Heart right ventricle (tissue), 16 donors: ENCODE results near the gene FLNB. TPM values are rescaled to one million over a fixed set of nuclear protein-coding genes. Genes with fewer than 3 reads are reported as not detected.

ENCODE experiments used
- ATAC-seq, 8 donors: fragments of 200-7000 bp; cut with Tn5 transposase; one replicate each; pipeline ENCODE4 v1.9.1; 2020; ENCODE audit warnings: mild to moderate bottlenecking in 8 of 8, moderate library complexity in 8 of 8, moderate number of reproducible peaks in 1 of 8
- DNase-seq, 2 donors: peaks; one replicate each; pipeline ENCODE4 v3.0.0-alpha.2; 2020
- H3K27ac ChIP-seq, 10 donors: fragments of 200-600 bp; sonication (generic) in 2 of 10; one replicate each; pipeline versions ENCODE4 v1.5.0 to v1.8.0; 2020 to 2022; ENCODE audit warnings: mild to moderate bottlenecking in 3 of 10
- H3K27me3 ChIP-seq, 7 donors: fragments of 200-600 bp; one replicate each; pipeline ENCODE4 v1.8.0; 2021 to 2022; ENCODE audit warnings: mild to moderate bottlenecking in 2 of 7
- H3K36me3 ChIP-seq, 9 donors: fragments of 200-600 bp; sonication (generic) in 1 of 9; one replicate each; pipeline versions ENCODE4 v1.5.0 to v1.8.0; 2020 to 2022; ENCODE audit warnings: mild to moderate bottlenecking in 2 of 9
- H3K4me1 ChIP-seq, 9 donors: fragments of 200-600 bp; sonication (generic) in 1 of 9; one replicate each; pipeline versions ENCODE4 v1.5.0 to v1.8.0; 2020 to 2022; ENCODE audit warnings: mild to moderate bottlenecking in 4 of 9
- H3K4me3 ChIP-seq, 10 donors: fragments of 200-600 bp; sonication (generic) in 2 of 10; one replicate each; pipeline versions ENCODE4 v1.5.0 to v1.8.0; 2020 to 2022; ENCODE audit warnings: mild to moderate bottlenecking in 7 of 10, moderate library complexity in 2 of 10
- H3K9me3 ChIP-seq, 11 donors: fragments of 200-600 bp in 10 of 11; sonication (generic) in 2 of 11; one replicate each; pipeline versions ENCODE4 v1.5.0 to v1.8.0; 2013 to 2022; ENCODE audit warnings: mild to moderate bottlenecking in 2 of 11, control low read depth in 1 of 11, moderate library complexity in 1 of 11
- WGBS, 2 donors: extraction: QIAGEN DNeasy Blood & Tissue Kit; methylation state at CpG; one replicate each; pipeline ENCODE4 v1.1.7; 2013; ENCODE audit warnings: inconsistent platforms in 1 of 2; 5-methylcytosine and 5-hydroxymethylcytosine counted together
- intact Hi-C, 10 donors: fragments of 100-400 bp; cut with DNase I; formaldehyde crosslinking; loops; one replicate each; pipeline versions ENCODE4 v1.11.1 to v1.14.2; 2022
- long read RNA-seq, 3 donors: library from polyadenylated mRNA; unstranded; transcript quantifications; one replicate each; pipeline ENCODE4 v2.0.0, GENCODE V29; 2020 to 2021
- polyA plus RNA-seq, 2 donors: library from polyadenylated mRNA; stranded (reverse); fragments of 200-250 nt; gene quantifications; one replicate each; pipeline ENCODE4 v1.2.3, GENCODE V29; 2013
- total RNA-seq, 10 donors: library from RNA; stranded (reverse); fragmentation: NEBNext Ultra II Directional in 3 of 10; extraction: Animal tissue kit (Norgen Biotek cat#: 25700) in 3 of 10; gene quantifications; one replicate each; pipeline versions ENCODE4 v1.2.1 to v1.2.4, GENCODE V29; 2021 to 2023
- TF ChIP-seq, protein P1 (sequence below), 9 donors: fragments of 200-600 bp; sonication (generic) in 2 of 9; IDR thresholded peaks; one replicate each; pipeline versions ENCODE4 v1.5.0 to v1.8.0; 2021 to 2022; ENCODE audit warnings: antibody characterized with exemption in 9 of 9, mild to moderate bottlenecking in 5 of 9, moderate library complexity in 1 of 9
- donor health status: Arrhythmogenic right ventricular cardiomyopathy.
- donor health status: ischemic (EF 13 %, LVEDD 7.1; RV severe dilation, severe dysfunction).
- donor health status: healthy with polysubstance abuse.
- donor health status: DM: no; HTN: yes; CAD: no.
- donor health status: DM: no; HTN: no; CAD: no.
- donor health status: ischemic (EF 25% LVEDD 6.9; RV normal size, moderate dysfunction).
- donor health status: ischemic (EF 25% LVEDD 5.7; RV mildly dilated, moderate dysfunction).
- donor health status: healthy.
- donor health status: DM: yes; HTN: yes; CAD: no.
- donor health status: Ischemic cardiomyopathy.
- donor health status: ischemic (EF 35%, LVEDD 5.7; RV mildly dilated, moderate dysfunction).
- donor health status: nonischemic (EF 11% LVEDD 7.7; RV severe dilation, severe dysfunction).
- donor health status: DM: yes; HTN: yes; CAD: no.
- donor health status: PGD.
- donor health status: ischemic (EF 29% LVEDD 5.4; RV normal size, mild dysfunction).
- donor health status: nonischemic (EF 23%, LVEDD 6.1; RV moderate dilation, normal function).

FLNB gene
- total RNA-seq: 10 to 100 TPM; 27.4 to 61.8 (median 38.6) TPM
- 10 to 100 TPM; 35.0 to 65.3 TPM for polyA plus RNA-seq
- long read RNA-seq, donor 1, transcript FLNB-211 (4 exons, 932 nt): major isoform, 8 of 34 reads
- long read RNA-seq, donor 1, partial matches to known transcripts: 7 of 34 reads
- long read RNA-seq, donor 1, other reads (novel, unspliced or antisense): 19 of 34 reads
- long read RNA-seq, donor 2, transcript FLNB-211 (4 exons, 932 nt): major isoform, 5 of 29 reads
- long read RNA-seq, donor 2, partial matches to known transcripts: 13 of 29 reads
- long read RNA-seq, donor 2, other reads (novel, unspliced or antisense): 11 of 29 reads
- long read RNA-seq, donor 3, partial matches to known transcripts: 71 of 90 reads
- long read RNA-seq, donor 3, other reads (novel, unspliced or antisense): 15 of 90 reads

DNA sequence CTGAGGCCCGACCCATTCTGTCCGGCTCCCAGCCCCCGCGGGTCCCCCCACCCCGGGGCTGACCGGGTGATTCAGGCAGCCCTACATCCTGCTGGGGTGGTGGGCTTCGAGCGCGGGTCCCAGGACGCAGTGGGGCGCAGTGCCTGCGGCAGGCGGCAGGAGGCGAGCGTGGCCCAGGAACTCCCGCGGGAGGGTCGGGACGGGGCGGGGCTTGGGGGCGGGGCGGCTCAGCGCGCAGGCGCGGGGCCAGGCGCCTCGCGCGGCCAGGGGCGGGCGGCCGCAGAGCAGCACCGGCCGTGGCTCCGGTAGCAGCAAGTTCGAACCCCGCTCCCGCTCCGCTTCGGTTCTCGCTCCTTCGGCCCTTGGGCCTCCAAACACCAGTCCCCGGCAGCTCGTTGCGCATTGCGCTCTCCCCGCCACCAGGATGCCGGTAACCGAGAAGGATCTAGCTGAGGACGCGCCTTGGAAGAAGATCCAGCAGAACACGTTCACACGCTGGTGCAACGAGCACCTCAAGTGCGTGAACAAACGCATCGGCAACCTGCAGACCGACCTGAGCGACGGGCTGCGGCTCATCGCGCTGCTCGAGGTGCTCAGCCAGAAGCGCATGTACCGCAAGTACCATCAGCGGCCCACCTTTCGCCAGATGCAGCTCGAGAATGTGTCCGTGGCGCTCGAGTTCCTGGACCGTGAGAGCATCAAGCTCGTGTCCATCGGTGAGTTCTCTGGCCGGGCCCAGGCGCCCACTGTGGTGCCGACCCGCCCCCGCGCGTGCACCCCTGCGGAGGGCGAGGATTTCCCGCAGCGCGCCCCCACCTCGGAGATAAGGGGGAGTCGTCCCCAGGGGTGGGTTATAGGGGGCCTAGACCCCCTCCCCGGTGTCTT is at the start of gene FLNB:
FLNB (plus strand) TSS at position 282 of the 885 bp plus-strand sequence; CDS start at position 425, 143 bp downstream.
- Histone ChIP-seq H3K27ac (peak within 1 kb of the TSS; percentile 42 to 88 (median 81)), H3K36me3 (no peaks in the 10 kb centered on the region), H3K4me1 (peaks cover 0 to 50% (median 39%) of the 10 kb centered on the region in 9 donors), H3K4me3 (peak within 1 kb of the TSS; percentile 62 to 99 (median 92)), H3K9me3 (no peaks in the 10 kb centered on the region), H3K27me3 (no peaks in the 10 kb centered on the region)
- WGBS, 2 donors: 0% methylated on average over 88 to 89 of the region's 91 CpGs
- ATAC-seq (peak; percentile 87 to 95 (median 90)), DNase-seq (peak; percentile 57 to 81)
- TF ChIP-seq, protein P1, sequence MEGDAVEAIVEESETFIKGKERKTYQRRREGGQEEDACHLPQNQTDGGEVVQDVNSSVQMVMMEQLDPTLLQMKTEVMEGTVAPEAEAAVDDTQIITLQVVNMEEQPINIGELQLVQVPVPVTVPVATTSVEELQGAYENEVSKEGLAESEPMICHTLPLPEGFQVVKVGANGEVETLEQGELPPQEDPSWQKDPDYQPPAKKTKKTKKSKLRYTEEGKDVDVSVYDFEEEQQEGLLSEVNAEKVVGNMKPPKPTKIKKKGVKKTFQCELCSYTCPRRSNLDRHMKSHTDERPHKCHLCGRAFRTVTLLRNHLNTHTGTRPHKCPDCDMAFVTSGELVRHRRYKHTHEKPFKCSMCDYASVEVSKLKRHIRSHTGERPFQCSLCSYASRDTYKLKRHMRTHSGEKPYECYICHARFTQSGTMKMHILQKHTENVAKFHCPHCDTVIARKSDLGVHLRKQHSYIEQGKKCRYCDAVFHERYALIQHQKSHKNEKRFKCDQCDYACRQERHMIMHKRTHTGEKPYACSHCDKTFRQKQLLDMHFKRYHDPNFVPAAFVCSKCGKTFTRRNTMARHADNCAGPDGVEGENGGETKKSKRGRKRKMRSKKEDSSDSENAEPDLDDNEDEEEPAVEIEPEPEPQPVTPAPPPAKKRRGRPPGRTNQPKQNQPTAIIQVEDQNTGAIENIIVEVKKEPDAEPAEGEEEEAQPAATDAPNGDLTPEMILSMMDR (IDR thresholded peaks at IDR 0.05): peak; percentile 58 to 82 (median 75)
- intact Hi-C loops: loop anchor here (2.0 to 10.0 kb wide), 12 partner anchors 54 to 296 kb away; partner anchors contain the start of genes HTD2 (in 1 of the 10) and RPP14 (in 1 of the 10)

GRCh38 chr3:57958642-57959422 is 49.4 kb upstream of the FLNB start:
- TF ChIP-seq, protein P1 (IDR thresholded peaks at IDR 0.05): no peak
- DNase-seq (peak; percentile 37 to 55), ATAC-seq (peak; percentile 57 to 86 (median 80))
- Histone ChIP-seq H3K36me3 (no peaks in the 10 kb centered on the region), H3K27ac (peak overlapping the region; percentile 40 to 91 (median 78)), H3K4me1 (peaks cover 8 to 47% (median 29%) of the 10 kb centered on the region in 9 donors), H3K4me3 (peak overlapping the region in 3 of 10 donors; percentile 12 to 16 (median 13)), H3K27me3 (no peaks in the 10 kb centered on the region), H3K9me3 (no peaks in the 10 kb centered on the region)
- intact Hi-C loops: loop anchor here in 1 of 10 donors (10.0 kb wide), 1 partner anchor 46 kb away; the partner anchor contains the start of gene FLNB
- 63 to 77% methylated on average over 13 of the region's 13 CpGs for WGBS, 2 donors

DNA sequence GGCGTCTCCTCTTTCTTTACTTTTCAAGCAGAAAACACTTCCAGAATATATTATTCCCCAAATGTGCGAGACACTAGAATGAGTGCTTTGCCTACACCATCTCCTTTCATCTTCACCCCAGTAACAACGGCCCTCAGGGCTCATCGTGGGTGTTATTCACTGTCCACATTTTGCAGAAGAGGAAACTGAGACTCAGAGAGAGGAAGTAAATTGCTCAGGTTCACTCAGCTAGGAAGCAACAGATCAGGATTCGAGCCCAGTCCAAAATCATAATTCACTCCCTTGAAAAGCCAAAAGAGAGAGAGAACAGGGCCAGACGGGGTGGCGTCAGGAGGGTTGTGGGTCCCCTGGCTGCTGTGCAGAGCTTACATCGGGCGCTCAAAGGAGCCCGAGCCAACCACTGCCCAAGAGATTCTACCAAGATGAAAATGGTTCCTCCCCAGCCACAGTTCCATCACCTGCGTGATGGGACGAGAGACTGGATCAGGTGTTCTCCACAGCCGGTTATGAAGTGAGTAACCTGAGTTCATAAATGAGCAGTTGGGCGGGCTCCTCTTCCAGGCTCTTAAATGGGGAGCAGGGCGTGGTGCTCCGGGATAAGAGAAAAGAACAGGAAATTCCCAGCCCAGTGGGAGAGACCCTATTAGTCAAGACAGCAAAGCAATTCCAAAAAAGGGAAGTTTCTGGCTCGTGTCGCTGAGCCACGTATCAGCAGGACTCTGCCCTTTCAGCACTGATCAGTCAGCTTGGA is 48.6 kb upstream of the FLNB start:
- TF ChIP-seq, protein P1 (IDR thresholded peaks at IDR 0.05): no peak
- WGBS, 2 donors: 39 to 54% methylated on average over 19 of the region's 19 CpGs
- peak in 7 of 8 donors; percentile 24 to 58 (median 52) for ATAC-seq
- H3K9me3 ChIP-seq: no peaks in the 10 kb centered on the region
- H3K4me3 ChIP-seq: peak overlapping the region in 6 of 10 donors; percentile 13 to 20 (median 14)
- peak in 1 of 2 donors; percentile 50 for DNase-seq
- H3K27me3 ChIP-seq: no peaks in the 10 kb centered on the region
- H3K27ac ChIP-seq: peak overlapping the region; percentile 40 to 91 (median 78)
- intact Hi-C loops: loop anchor here in 1 of 10 donors (10.0 kb wide), 1 partner anchor 45 kb away; the partner anchor contains the start of gene FLNB
- H3K36me3 ChIP-seq: no peaks in the 10 kb centered on the region
- peaks cover 8 to 47% (median 29%) of the 10 kb centered on the region in 9 donors for H3K4me1 ChIP-seq
